Transverse colon (tissue), 4 donors: ENCODE measurements around the gene LRP4.

ENCODE experiments used
- EP300 ChIP-seq: sonication (generic); formaldehyde crosslinking; IDR thresholded peaks from one replicate; pipeline ENCODE4 v1.6.1; 2017; ENCODE audit warnings: antibody characterized with exemption, low read depth
- POLR2A ChIP-seq: fragments of 450-650 bp; IDR thresholded peaks from one replicate; pipeline ENCODE4 v1.6.1; 2016; ENCODE audit warnings: antibody characterized with exemption, mild to moderate bottlenecking, moderate library complexity
- POLR2AphosphoS5 ChIP-seq, 3 donors: sonication (generic); formaldehyde crosslinking; IDR thresholded peaks; one replicate each; pipeline ENCODE4 v1.6.1; 2016; ENCODE audit warnings: antibody characterized with exemption in 3 of 3
- TF ChIP-seq, protein P1 (sequence below), 5 experiments: fragments of 200-600 bp in 3 of 5; fragments of 450-650 bp in 2 of 5; sonication (generic) in 3 of 5; IDR thresholded peaks; 1 replicate in 2 of 5; 2 replicates in 3 of 5; pipeline ENCODE4 v1.5.1; 2016 to 2017; ENCODE audit warnings: antibody characterized with exemption in 5 of 5, inconsistent platforms in 3 of 5, mild to moderate bottlenecking in 2 of 5, moderate library complexity in 1 of 5

DNA sequence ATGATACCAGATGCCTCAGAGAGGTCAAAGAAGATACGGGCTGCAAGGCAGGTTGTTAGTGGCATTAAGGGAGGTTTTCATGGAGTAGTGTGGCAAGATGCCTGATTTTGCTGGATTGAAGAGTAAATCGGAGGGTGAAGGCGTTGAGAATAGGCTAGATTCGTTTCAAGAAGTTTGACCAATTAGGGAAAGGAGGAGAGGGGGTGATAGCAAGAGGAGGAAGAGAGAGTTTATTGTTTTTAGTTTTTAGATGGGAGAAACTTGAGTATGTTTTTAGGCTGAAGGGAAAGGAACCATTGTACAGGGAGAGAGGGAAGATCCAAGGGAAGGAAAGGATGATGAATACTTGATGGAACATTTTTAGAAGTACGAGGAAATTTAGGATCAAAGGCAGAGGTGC is 34.7 kb upstream of the LRP4 start:
- no peak for TF ChIP-seq POLR2AphosphoS5 (IDR thresholded peaks at IDR 0.05)
- TF ChIP-seq, protein P1, sequence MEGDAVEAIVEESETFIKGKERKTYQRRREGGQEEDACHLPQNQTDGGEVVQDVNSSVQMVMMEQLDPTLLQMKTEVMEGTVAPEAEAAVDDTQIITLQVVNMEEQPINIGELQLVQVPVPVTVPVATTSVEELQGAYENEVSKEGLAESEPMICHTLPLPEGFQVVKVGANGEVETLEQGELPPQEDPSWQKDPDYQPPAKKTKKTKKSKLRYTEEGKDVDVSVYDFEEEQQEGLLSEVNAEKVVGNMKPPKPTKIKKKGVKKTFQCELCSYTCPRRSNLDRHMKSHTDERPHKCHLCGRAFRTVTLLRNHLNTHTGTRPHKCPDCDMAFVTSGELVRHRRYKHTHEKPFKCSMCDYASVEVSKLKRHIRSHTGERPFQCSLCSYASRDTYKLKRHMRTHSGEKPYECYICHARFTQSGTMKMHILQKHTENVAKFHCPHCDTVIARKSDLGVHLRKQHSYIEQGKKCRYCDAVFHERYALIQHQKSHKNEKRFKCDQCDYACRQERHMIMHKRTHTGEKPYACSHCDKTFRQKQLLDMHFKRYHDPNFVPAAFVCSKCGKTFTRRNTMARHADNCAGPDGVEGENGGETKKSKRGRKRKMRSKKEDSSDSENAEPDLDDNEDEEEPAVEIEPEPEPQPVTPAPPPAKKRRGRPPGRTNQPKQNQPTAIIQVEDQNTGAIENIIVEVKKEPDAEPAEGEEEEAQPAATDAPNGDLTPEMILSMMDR (IDR thresholded peaks at IDR 0.05), result no peak
- TF ChIP-seq EP300, result no peak
- TF ChIP-seq POLR2A, result no peak
